Stimulated activated CD4-positive, alpha-beta T cell treated with anti-CD3 and anti-CD28 coated beads, Interleukin-12 subunit alpha, Interleukin-12 subunit beta, amount 100 ng/mL, for 48 hours (primary cell): ENCODE measurements around the gene ASB10.

Experiments
- DNase-seq, 3 donors: peaks; one replicate each; pipeline ENCODE4 v3.0.0-alpha.2; 2020; ENCODE audit warnings: low read depth in 2 of 3, low spot score in 1 of 3

The ASB10 gene

GRCh38 chr7:151186640-151187408, at the start of gene ASB10:
TSS of gene ASB10 (minus strand) at chr7:151187250. CDS start at chr7:151187130, 120 bp downstream.
- DNase-seq, result no peak

GRCh38 chr7:151236406-151236805, 49.4 kb upstream of the ASB10 start:
- DNase-seq, result no peak

GRCh38 chr7:151235091-151235787, 48.2 kb upstream of the ASB10 start:
- DNase-seq, result no peak

GRCh38 chr7:151233804-151234203, 46.8 kb upstream of the ASB10 start:
- DNase-seq, result no peak

- DNase-seq, result peak; percentile 52 to 73 (median 68)
Observed at GRCh38 chr7:151232917-151233701, 46.1 kb upstream of the ASB10 start.

- peak; percentile 80 to 87 (median 85) for DNase-seq
Observed at GRCh38 chr7:151232091-151232916, 45.3 kb upstream of the ASB10 start, which contains the start of gene CHPF2. TSS of gene CHPF2 (plus strand) at chr7:151232483. CDS start at chr7:151234012, 1,529 bp downstream.

GRCh38 chr7:151231080-151231479, 44.0 kb upstream of the ASB10 start:
- no peak for DNase-seq

GRCh38 chr7:151229249-151229648, 42.2 kb upstream of the ASB10 start:
- DNase-seq, result no peak

- DNase-seq, result no peak
Observed at GRCh38 chr7:151228024-151228866, 41.2 kb upstream of the ASB10 start.

- peak; percentile 98 to 99 (median 98) for DNase-seq
Observed at GRCh38 chr7:151226875-151227782, 40.1 kb upstream of the ASB10 start, which contains the start of gene ABCF2. TSS of gene ABCF2 (minus strand) at chr7:151227205. CDS start at chr7:151226458, 747 bp downstream.

GRCh38 chr7:151226560-151226874, 39.5 kb upstream of the ASB10 start:
- no peak for DNase-seq

- no peak for DNase-seq
Observed at GRCh38 chr7:151225948-151226510, 39.0 kb upstream of the ASB10 start.

GRCh38 chr7:151223728-151224127, 36.7 kb upstream of the ASB10 start:
- DNase-seq, result no peak

GRCh38 chr7:151218170-151218569, 31.1 kb upstream of the ASB10 start:
- no peak for DNase-seq

GRCh38 chr7:151215396-151215795, 28.3 kb upstream of the ASB10 start:
- no peak for DNase-seq

GRCh38 chr7:151213826-151214225, 26.8 kb upstream of the ASB10 start:
- DNase-seq, result no peak

GRCh38 chr7:151212626-151213025, 25.6 kb upstream of the ASB10 start:
- DNase-seq, result no peak

- no peak for DNase-seq
Observed at GRCh38 chr7:151211155-151211772, 24.2 kb upstream of the ASB10 start.
